CD14-positive monocyte (primary cell): ENCODE data around the gene HTD2. TPM values are rescaled to one million over a fixed set of nuclear protein-coding genes. Genes with fewer than 3 reads are reported as not detected.

Experiments used
- DNase-seq, 3 donors: peaks; one replicate each; pipeline ENCODE4 v3.0.0-alpha.2; 2011 to 2022
- H2AFZ ChIP-seq: 2 replicates; pipeline ENCODE4 v1.6.0; 2012; ENCODE audit warnings: mild to moderate bottlenecking, low read depth, low read length, inconsistent platforms; ENCODE audit not compliant: insufficient read depth, poor library complexity, severe bottlenecking
- H3K27ac ChIP-seq, 2 donors: 1 replicate in 1 of 2; 2 replicates in 1 of 2; pipeline ENCODE4 v1.5.1; 2012 to 2013; ENCODE audit warnings: low read length in 2 of 2, control low read depth in 1 of 2, inconsistent platforms in 1 of 2, low read depth in 1 of 2, mild to moderate bottlenecking in 1 of 2
- H3K27me3 ChIP-seq, 2 donors: one replicate each; pipeline versions ENCODE4 v1.6.0 to v1.6.1; 2011 to 2013; ENCODE audit warnings: low read length in 2 of 2; ENCODE audit not compliant: control insufficient read depth in 2 of 2, insufficient read depth in 2 of 2
- H3K36me3 ChIP-seq, 2 donors: replicated peaks in 1 of 2; 1 replicate in 1 of 2; 2 replicates in 1 of 2; pipeline versions ENCODE4 v1.5.1 to v1.6.1; 2012 to 2013; ENCODE audit warnings: low read length in 2 of 2, control low read depth in 1 of 2, inconsistent platforms in 1 of 2, mild to moderate bottlenecking in 1 of 2; ENCODE audit not compliant: insufficient read depth in 2 of 2, control insufficient read depth in 1 of 2
- H3K4me1 ChIP-seq, 2 donors: 1 replicate in 1 of 2; 2 replicates in 1 of 2; pipeline versions ENCODE4 v1.5.1 to v1.6.1; 2012 to 2013; ENCODE audit warnings: low read length in 2 of 2, control low read depth in 1 of 2, inconsistent platforms in 1 of 2, mild to moderate bottlenecking in 1 of 2, moderate library complexity in 1 of 2; ENCODE audit not compliant: insufficient read depth in 2 of 2, control insufficient read depth in 1 of 2
- H3K4me2 ChIP-seq: replicated peaks from 2 replicates; pipeline ENCODE3; 2012; ENCODE audit warnings: low read length, moderate library complexity, mild to moderate bottlenecking; ENCODE audit not compliant: poor library complexity, severe bottlenecking; ENCODE audit errors: extremely low read depth
- H3K4me3 ChIP-seq, 3 experiments: fragments of 200-600 bp in 1 of 3; sonication (generic) in 1 of 3; replicated peaks in 1 of 3; 1 replicate in 2 of 3; 2 replicates in 1 of 3; pipeline ENCODE4 v1.5.1; 2011 to 2013; ENCODE audit warnings: low read length in 3 of 3, mild to moderate bottlenecking in 3 of 3, control low read depth in 2 of 3, low read depth in 2 of 3, inconsistent platforms in 1 of 3, moderate library complexity in 1 of 3
- H3K79me2 ChIP-seq: 2 replicates; pipeline ENCODE4 v1.6.0; 2012; ENCODE audit warnings: mild to moderate bottlenecking, control low read depth, inconsistent platforms, low read length, moderate library complexity; ENCODE audit not compliant: insufficient read depth
- H3K9ac ChIP-seq: 2 replicates; pipeline ENCODE4 v1.6.0; 2017; ENCODE audit warnings: low read length, mild to moderate bottlenecking; ENCODE audit not compliant: insufficient read depth, poor library complexity, severe bottlenecking
- H3K9me3 ChIP-seq, 2 donors: replicated peaks in 1 of 2; 1 replicate in 1 of 2; 2 replicates in 1 of 2; pipeline versions ENCODE4 v1.5.1 to v1.6.1; 2012 to 2013; ENCODE audit warnings: low read length in 2 of 2, control low read depth in 1 of 2; ENCODE audit not compliant: control insufficient read depth in 1 of 2, insufficient read depth in 1 of 2
- H4K20me1 ChIP-seq: 2 replicates; pipeline ENCODE4 v1.6.0; 2012; ENCODE audit warnings: mild to moderate bottlenecking, low read length, control low read depth, moderate library complexity; ENCODE audit not compliant: insufficient read depth
- H3K27ac Mint-ChIP-seq, 7 donors: one replicate each; pipeline ENCODE4 v1.8.0; 2020; ENCODE audit warnings: mild to moderate bottlenecking in 7 of 7, mixed read lengths in 7 of 7, moderate library complexity in 6 of 7, inconsistent platforms in 2 of 7
- H3K27me3 Mint-ChIP-seq, 3 donors: one replicate each; pipeline ENCODE4 v1.8.0; 2021 to 2022; ENCODE audit warnings: low read depth in 3 of 3, mild to moderate bottlenecking in 3 of 3, mixed read lengths in 3 of 3, moderate library complexity in 3 of 3, inconsistent platforms in 1 of 3
- H3K36me3 Mint-ChIP-seq, 2 donors: one replicate each; pipeline ENCODE4 v1.8.0; 2020; ENCODE audit warnings: mixed read lengths in 2 of 2, inconsistent platforms in 1 of 2, mild to moderate bottlenecking in 1 of 2
- H3K4me1 Mint-ChIP-seq: one replicate; pipeline ENCODE4 v1.8.0; 2020; ENCODE audit warnings: mild to moderate bottlenecking, mixed read lengths
- H3K4me3 Mint-ChIP-seq, 2 donors: one replicate each; pipeline ENCODE4 v1.8.0; 2020; ENCODE audit warnings: mild to moderate bottlenecking in 2 of 2, mixed read lengths in 2 of 2, moderate library complexity in 1 of 2
- H3K9me3 Mint-ChIP-seq, 7 donors: one replicate each; pipeline ENCODE4 v1.8.0; 2020 to 2022; ENCODE audit warnings: mixed read lengths in 7 of 7, mild to moderate bottlenecking in 6 of 7, moderate library complexity in 6 of 7, inconsistent platforms in 2 of 7
- WGBS: methylation state at CpG from one replicate; pipeline ENCODE4 v1.1.5; 2013; ENCODE audit warnings: missing lambda C conversion rate; ENCODE audit not compliant: insufficient coverage; 5-methylcytosine and 5-hydroxymethylcytosine counted together
- intact Hi-C, 2 donors: fragments of 100-400 bp; cut with micrococcal nuclease; formaldehyde crosslinking; loops; one replicate each; pipeline versions ENCODE4 v1.15.0 to v1.15.1; 2023
- polyA plus RNA-seq, 3 donors: library from polyadenylated mRNA; depleted of rRNA in 1 of 3; unstranded in 2 of 3; stranded (reverse) in 1 of 3; fragments of 300-500 nt in 2 of 3; fragments of >200 nt in 1 of 3; fragmentation: Illumina TruSeq in 2 of 3; gene quantifications; 1 replicate in 2 of 3; 2 replicates in 1 of 3; pipeline ENCODE4 v1.2.3, GENCODE V29; 2012 to 2021
- TF ChIP-seq, protein P1 (sequence below): fragments of 200-600 bp; IDR thresholded peaks from one replicate; pipeline ENCODE4 v1.8.0; 2022; ENCODE audit warnings: antibody characterized with exemption, mild to moderate bottlenecking

HTD2 gene
- polyA plus RNA-seq, 3 donors, result 4.5 to 17.3 (median 10.5) TPM

DNA sequence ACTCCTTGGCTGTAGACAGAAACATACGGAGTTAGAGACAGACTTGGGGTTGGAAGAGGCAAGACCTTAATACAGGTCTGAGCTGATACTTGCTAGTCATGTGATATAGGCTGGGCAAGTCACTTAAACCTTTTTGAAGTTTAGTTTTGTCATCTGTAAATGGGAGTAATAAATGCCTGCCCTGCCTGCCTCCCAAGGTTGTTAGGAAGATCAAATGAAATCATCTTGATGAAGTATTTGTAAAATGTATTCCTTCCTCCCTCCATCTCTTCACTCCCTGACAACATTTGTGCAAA lies 29.3 kb downstream of the HTD2 start:
- H2AFZ ChIP-seq, result peak overlapping the region; percentile 37
- H3K27ac ChIP-seq, result peak overlapping the region; percentile 37 to 94
- intact Hi-C loops, result loop anchor here (2.0 to 10.0 kb wide), 4 partner anchors 21 to 351 kb away; partner anchors contain the start of gene KCTD6 (in 2 of the 2)
- TF ChIP-seq, protein P1, sequence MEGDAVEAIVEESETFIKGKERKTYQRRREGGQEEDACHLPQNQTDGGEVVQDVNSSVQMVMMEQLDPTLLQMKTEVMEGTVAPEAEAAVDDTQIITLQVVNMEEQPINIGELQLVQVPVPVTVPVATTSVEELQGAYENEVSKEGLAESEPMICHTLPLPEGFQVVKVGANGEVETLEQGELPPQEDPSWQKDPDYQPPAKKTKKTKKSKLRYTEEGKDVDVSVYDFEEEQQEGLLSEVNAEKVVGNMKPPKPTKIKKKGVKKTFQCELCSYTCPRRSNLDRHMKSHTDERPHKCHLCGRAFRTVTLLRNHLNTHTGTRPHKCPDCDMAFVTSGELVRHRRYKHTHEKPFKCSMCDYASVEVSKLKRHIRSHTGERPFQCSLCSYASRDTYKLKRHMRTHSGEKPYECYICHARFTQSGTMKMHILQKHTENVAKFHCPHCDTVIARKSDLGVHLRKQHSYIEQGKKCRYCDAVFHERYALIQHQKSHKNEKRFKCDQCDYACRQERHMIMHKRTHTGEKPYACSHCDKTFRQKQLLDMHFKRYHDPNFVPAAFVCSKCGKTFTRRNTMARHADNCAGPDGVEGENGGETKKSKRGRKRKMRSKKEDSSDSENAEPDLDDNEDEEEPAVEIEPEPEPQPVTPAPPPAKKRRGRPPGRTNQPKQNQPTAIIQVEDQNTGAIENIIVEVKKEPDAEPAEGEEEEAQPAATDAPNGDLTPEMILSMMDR, result no peak
- WGBS, result 14% methylated on average over 1 of the region's 1 CpG
- Mint-ChIP-seq H3K36me3 (peaks cover 12 to 17% of the 10 kb centered on the region in 2 donors), H3K9me3 (no peaks in the 10 kb centered on the region), H3K4me1 (peaks cover 52% of the 10 kb centered on the region), H3K27me3 (peaks cover 0 to 3% (median 2%) of the 10 kb centered on the region in 3 donors), H3K4me3 (peak overlapping the region; percentile 67 to 90), H3K27ac (peak overlapping the region; percentile 95 to 100 (median 98))
- H4K20me1 ChIP-seq, result peaks cover 5% of the 10 kb centered on the region
- H3K27me3 ChIP-seq, result no peaks in the 10 kb centered on the region
- H3K4me3 ChIP-seq, result peak overlapping the region; percentile 7 to 94 (median 92)
- peak in 1 of 3 donors; percentile 69 for DNase-seq
- H3K9me3 ChIP-seq, result no peaks in the 10 kb centered on the region
- H3K9ac ChIP-seq, result peak overlapping the region; percentile 48
- H3K4me2 ChIP-seq, result peak overlapping the region; percentile 80
- H3K79me2 ChIP-seq, result peaks cover 74% of the 10 kb centered on the region
- H3K36me3 ChIP-seq, result peaks cover 3 to 7% of the 10 kb centered on the region in 2 donors
- H3K4me1 ChIP-seq, result peaks cover 44% of the 10 kb centered on the region in 2 donors

DNA sequence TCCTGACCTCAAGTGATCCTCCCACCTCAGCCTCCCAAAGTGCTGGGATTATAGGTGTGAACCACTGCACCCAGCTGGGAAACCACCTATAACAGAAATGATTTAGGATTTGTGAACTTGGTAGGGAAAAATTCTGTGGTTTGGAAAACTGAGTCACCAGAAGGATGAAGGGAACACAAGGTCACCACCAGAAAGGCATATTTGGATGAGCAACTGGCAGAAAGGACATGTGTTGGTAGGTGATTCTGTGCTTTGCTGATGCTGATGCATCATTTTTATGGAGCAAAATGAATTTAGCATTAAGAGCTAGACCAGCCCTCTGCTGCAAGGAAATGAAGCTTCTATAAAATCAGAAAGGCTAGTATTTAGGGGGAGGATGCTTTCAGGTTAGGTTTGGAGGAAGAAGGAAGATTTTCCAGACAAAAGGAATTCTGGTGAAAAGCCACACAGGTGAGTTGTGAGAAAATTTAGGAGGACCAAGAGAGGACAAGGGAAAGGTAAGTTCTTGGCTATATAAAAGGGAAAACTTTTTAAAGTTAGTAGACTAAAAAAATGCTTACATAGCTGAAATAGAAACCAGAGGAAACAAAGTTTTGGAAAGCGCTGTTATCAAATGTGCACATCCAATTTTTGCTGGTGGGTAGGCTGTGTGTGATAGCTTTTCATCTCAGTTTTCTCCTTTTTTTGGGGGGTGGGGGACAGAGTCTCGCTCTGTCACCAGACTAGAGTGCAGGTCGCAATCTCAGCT lies 30.0 kb downstream of the HTD2 start:
- Mint-ChIP-seq H3K27me3 (peaks cover 0 to 3% (median 2%) of the 10 kb centered on the region in 3 donors), H3K27ac (peak overlapping the region; percentile 90 to 100 (median 97)), H3K9me3 (no peaks in the 10 kb centered on the region), H3K4me1 (peaks cover 54% of the 10 kb centered on the region), H3K4me3 (no peak overlapping the region), H3K36me3 (peaks cover 18 to 24% of the 10 kb centered on the region in 2 donors)
- Histone ChIP-seq H3K4me1 (peaks cover 44% of the 10 kb centered on the region in 2 donors), H3K4me2 (peak overlapping the region; percentile 80), H3K9ac (no peak overlapping the region), H3K4me3 (peak overlapping the region in 1 of 3 experiments; percentile 11), H3K79me2 (peaks cover 81% of the 10 kb centered on the region), H4K20me1 (peaks cover 11% of the 10 kb centered on the region), H3K27ac (peak overlapping the region; percentile 51 to 94), H3K36me3 (peaks cover 6 to 14% of the 10 kb centered on the region in 2 donors), H3K9me3 (no peaks in the 10 kb centered on the region), H3K27me3 (no peaks in the 10 kb centered on the region), H2AFZ (no peak overlapping the region)
- TF ChIP-seq, protein P1, result no peak
- DNase-seq, result peak in 1 of 3 donors; percentile 72
- intact Hi-C loops, result loop anchor here (2.0 to 10.0 kb wide), 3 partner anchors 14 to 352 kb away; partner anchors contain the start of gene KCTD6 (in 1 of the 2)
- WGBS, result no CpG with 5 or more reads among the region's 3 CpGs
